Measurements from ENCODE around the gene GTPBP1. TPM values are rescaled to one million over a fixed set of nuclear protein-coding genes. Genes with fewer than 3 reads are reported as not detected.

The GTPBP1 gene
- total and polyA plus RNA-seq, 2 of the 13 experiments (the other 11 are each of a cell fraction or from before 2014, with no cell fraction given): 22.3 to 27.0 TPM

GRCh38 chr22:38656256-38657044, 49.3 kb upstream of the GTPBP1 start, which contains the start of the genes CBY1 and FAM227A (continued):
- TF ChIP-seq HOXA3 (CRISPR knock-in tag; IDR thresholded peaks at IDR 0.05) (peak; percentile 18; the same call in 1 of the 2 replicates), ZFP90 (CRISPR knock-in tag; IDR thresholded peaks at IDR 0.05; ENCODE audit: borderline replicate concordance) (peak; percentile 62; the same call in 1 of the 2 replicates), CEBPB (IDR thresholded peaks at IDR 0.05; ENCODE audit: borderline replicate concordance, low read depth, low read length) (no peak), PBX2 (CRISPR knock-in tag; IDR thresholded peaks at IDR 0.05) (no peak), STAG1 (CRISPR knock-in tag; IDR thresholded peaks at IDR 0.05) (peak; percentile 2; the same call in 1 of the 2 replicates), ZNF382 (CRISPR knock-in tag; IDR thresholded peaks at IDR 0.05; ENCODE audit: borderline replicate concordance) (no peak), ZNF530 (CRISPR knock-in tag; IDR thresholded peaks at IDR 0.05; ENCODE audit: low read depth) (no peak), MEIS2 (CRISPR knock-in tag; IDR thresholded peaks at IDR 0.05) (no peak), ZNF773 (CRISPR knock-in tag; IDR thresholded peaks at IDR 0.05; ENCODE audit: borderline replicate concordance) (0 out of 2 replicates have a peak, but pooled peaks have one; percentile 70), PTBP1 (IDR thresholded peaks at IDR 0.05; ENCODE audit: low read depth, low read length, poor library complexity, severe bottlenecking) (no peak), THAP11 (CRISPR knock-in tag; IDR thresholded peaks at IDR 0.05) (peak; percentile 69), ZNF883 (CRISPR knock-in tag; IDR thresholded peaks at IDR 0.05; ENCODE audit: not compliant biosample characterization) (no peak), SKI (IDR thresholded peaks at IDR 0.05; ENCODE audit: partially characterized antibody) (peak; percentile 33), ESRRA (CRISPR knock-in tag; IDR thresholded peaks at IDR 0.05; ENCODE audit: low read depth) (0 out of 2 replicates have a peak, but pooled peaks have one; percentile 38), ZNF672 (CRISPR knock-in tag; IDR thresholded peaks at IDR 0.05) (no peak), ZNF780A (CRISPR knock-in tag; IDR thresholded peaks at IDR 0.05) (no peak), EZH2 (conservative IDR thresholded peaks at IDR 0.05; ENCODE audit: low read depth, low read length) (no peak), RARA (CRISPR knock-in tag; IDR thresholded peaks at IDR 0.05) (no peak), HDAC6 (IDR thresholded peaks at IDR 0.05; ENCODE audit: low read depth, low read length) (no peak), ZBTB21 (CRISPR knock-in tag; IDR thresholded peaks at IDR 0.05) (no peak), ZNF747 (CRISPR knock-in tag; IDR thresholded peaks at IDR 0.05; ENCODE audit: borderline replicate concordance) (no peak), XBP1 (CRISPR knock-in tag; IDR thresholded peaks at IDR 0.05) (no peak), RNF2 (conservative IDR thresholded peaks at IDR 0.05; ENCODE audit: low read depth) (no peak), SIX1 (CRISPR knock-in tag; IDR thresholded peaks at IDR 0.05; ENCODE audit: borderline replicate concordance) (no peak)
- TF ChIP-seq, protein P1, sequence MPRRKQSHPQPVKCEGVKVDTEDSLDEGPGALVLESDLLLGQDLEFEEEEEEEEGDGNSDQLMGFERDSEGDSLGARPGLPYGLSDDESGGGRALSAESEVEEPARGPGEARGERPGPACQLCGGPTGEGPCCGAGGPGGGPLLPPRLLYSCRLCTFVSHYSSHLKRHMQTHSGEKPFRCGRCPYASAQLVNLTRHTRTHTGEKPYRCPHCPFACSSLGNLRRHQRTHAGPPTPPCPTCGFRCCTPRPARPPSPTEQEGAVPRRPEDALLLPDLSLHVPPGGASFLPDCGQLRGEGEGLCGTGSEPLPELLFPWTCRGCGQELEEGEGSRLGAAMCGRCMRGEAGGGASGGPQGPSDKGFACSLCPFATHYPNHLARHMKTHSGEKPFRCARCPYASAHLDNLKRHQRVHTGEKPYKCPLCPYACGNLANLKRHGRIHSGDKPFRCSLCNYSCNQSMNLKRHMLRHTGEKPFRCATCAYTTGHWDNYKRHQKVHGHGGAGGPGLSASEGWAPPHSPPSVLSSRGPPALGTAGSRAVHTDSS (CRISPR knock-in tag; conservative IDR thresholded peaks at IDR 0.05): 0 out of 2 replicates have a peak, but pooled peaks have one; percentile 28
- TF ChIP-seq, protein P2, sequence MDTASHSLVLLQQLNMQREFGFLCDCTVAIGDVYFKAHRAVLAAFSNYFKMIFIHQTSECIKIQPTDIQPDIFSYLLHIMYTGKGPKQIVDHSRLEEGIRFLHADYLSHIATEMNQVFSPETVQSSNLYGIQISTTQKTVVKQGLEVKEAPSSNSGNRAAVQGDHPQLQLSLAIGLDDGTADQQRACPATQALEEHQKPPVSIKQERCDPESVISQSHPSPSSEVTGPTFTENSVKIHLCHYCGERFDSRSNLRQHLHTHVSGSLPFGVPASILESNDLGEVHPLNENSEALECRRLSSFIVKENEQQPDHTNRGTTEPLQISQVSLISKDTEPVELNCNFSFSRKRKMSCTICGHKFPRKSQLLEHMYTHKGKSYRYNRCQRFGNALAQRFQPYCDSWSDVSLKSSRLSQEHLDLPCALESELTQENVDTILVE (CRISPR knock-in tag; IDR thresholded peaks at IDR 0.05): no peak; the same call in 1 of the 2 replicates
- TF ChIP-seq, protein P3, sequence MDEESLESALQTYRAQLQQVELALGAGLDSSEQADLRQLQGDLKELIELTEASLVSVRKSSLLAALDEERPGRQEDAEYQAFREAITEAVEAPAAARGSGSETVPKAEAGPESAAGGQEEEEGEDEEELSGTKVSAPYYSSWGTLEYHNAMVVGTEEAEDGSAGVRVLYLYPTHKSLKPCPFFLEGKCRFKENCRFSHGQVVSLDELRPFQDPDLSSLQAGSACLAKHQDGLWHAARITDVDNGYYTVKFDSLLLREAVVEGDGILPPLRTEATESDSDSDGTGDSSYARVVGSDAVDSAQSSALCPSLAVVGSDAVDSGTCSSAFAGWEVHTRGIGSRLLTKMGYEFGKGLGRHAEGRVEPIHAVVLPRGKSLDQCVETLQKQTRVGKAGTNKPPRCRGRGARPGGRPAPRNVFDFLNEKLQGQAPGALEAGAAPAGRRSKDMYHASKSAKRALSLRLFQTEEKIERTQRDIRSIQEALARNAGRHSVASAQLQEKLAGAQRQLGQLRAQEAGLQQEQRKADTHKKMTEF (CRISPR knock-in tag; IDR thresholded peaks at IDR 0.05): no peak; the same call in 1 of the 2 replicates
